RWPE1 (cell line): ENCODE measurements around the gene NPNT.
"Not testable (repeated sequence)": the region's sequence is repeated elsewhere in the genome, so short reads cannot be mapped to it uniquely, and the experiment has no call there.

Source experiments
- CTCF ChIA-PET: fragments of 350-600 bp; sonication (Branson Sonifier 250); formaldehyde crosslinking; extraction: SDS; loops from one replicate; lab custom pipeline; 2021; lab: Yijun Ruan, JAX
- POLR2A ChIA-PET: fragments of 400-600 bp; formaldehyde crosslinking; extraction: SDS; loops from one replicate; lab custom pipeline; 2020; ENCODE audit warnings: antibody characterized with exemption; ENCODE audit not compliant: low non-redundant PET; lab: Yijun Ruan, JAX
- DNase-seq: peaks from one replicate; pipeline ENCODE4 v3.0.0; 2012; ENCODE audit warnings: low spot score
- H3K27ac ChIP-seq: fragments of 450-650 bp; 2 replicates; pipeline ENCODE4 v1.5.1; 2017
- CTCF ChIP-seq: fragments of 450-650 bp; conservative IDR thresholded peaks from 2 replicates; pipeline ENCODE4 v1.5.1; 2017; ENCODE audit warnings: low read depth, mild to moderate bottlenecking

Gene NPNT

GRCh38 chr4:105894660-105895582 lies at the start of gene NPNT:
Gene NPNT (plus strand): TSS chr4:105895471. CDS start chr4:105895653, 182 bp downstream.
- no peak for TF ChIP-seq CTCF
- H3K27ac ChIP-seq, result peak within 1 kb of the TSS; percentile 40
- ChIA-PET POLR2A (interaction anchor here (0.6 kb wide), 1 partner anchor 602 kb away, joined by 3 read pairs; no protein-coding TSS in a partner anchor), CTCF (no interaction called here)
- peak; percentile 21 for DNase-seq

- no peak for TF ChIP-seq CTCF
- no peak for DNase-seq
- H3K27ac ChIP-seq, result no peak overlapping the region
- ChIA-PET POLR2A (no interaction called here), CTCF (no interaction called here)
Observed at GRCh38 chr4:105845559-105845958, 49.7 kb upstream of the NPNT start.

- H3K27ac ChIP-seq, POLR2A ChIA-PET, DNase-seq: not testable (repeated sequence)
- CTCF ChIA-PET, result interaction anchor here (0.6 kb wide), 1 partner anchor 529 kb away, joined by 3 read pairs; no protein-coding TSS in a partner anchor
Observed at GRCh38 chr4:105848359-105848758, 46.9 kb upstream of the NPNT start.

- no peak for DNase-seq
- POLR2A ChIA-PET, result no interaction called here
- TF ChIP-seq CTCF, result no peak
- no peak overlapping the region for H3K27ac ChIP-seq
- CTCF ChIA-PET, result no interaction called here
Observed at GRCh38 chr4:105851196-105851595, 44.1 kb upstream of the NPNT start.

- DNase-seq, H3K27ac ChIP-seq, POLR2A ChIA-PET, CTCF ChIA-PET: not testable (repeated sequence)
Observed at GRCh38 chr4:105852230-105852629, 43.0 kb upstream of the NPNT start.

- no peak for DNase-seq
- TF ChIP-seq CTCF, result no peak
- H3K27ac ChIP-seq, result no peak overlapping the region
- POLR2A ChIA-PET, result no interaction called here
- CTCF ChIA-PET, result interaction anchor here (0.6 to 0.7 kb wide), 2 partner anchors 56 to 1264 kb away, joined by 5 to 7 read pairs; no protein-coding TSS in a partner anchor
Observed at GRCh38 chr4:105858466-105859040, 36.7 kb upstream of the NPNT start.

- DNase-seq, result peak; percentile 59
- ChIA-PET CTCF (no interaction called here), POLR2A (no interaction called here)
- H3K27ac ChIP-seq, result no peak overlapping the region
- no peak for TF ChIP-seq CTCF
Observed at GRCh38 chr4:105859233-105859632, 36.0 kb upstream of the NPNT start.
